Choroid plexus epithelial cell (primary cell): ENCODE data around the gene TJP1.

Experiments used
- DNase-seq: peaks from one replicate; pipeline ENCODE4 v3.0.0-alpha.2; 2010; ENCODE audit warnings: low read depth
- H3K4me3 ChIP-seq: 2 replicates; pipeline ENCODE4 v1.5.1; 2011; ENCODE audit warnings: low read depth, mild to moderate bottlenecking, control low read depth, low read length, moderate library complexity
- CTCF ChIP-seq: conservative IDR thresholded peaks from 2 replicates; pipeline ENCODE4 v1.5.1; 2011; ENCODE audit warnings: low read depth, mild to moderate bottlenecking, control low read depth, inconsistent platforms, low read length, moderate library complexity

TJP1 gene

GRCh38 chr15:29687939-29688505 is 134.2 kb downstream of the TJP1 start:
- H3K4me3 ChIP-seq: no peak overlapping the region
- TF ChIP-seq CTCF: no peak
- no peak for DNase-seq

DNA sequence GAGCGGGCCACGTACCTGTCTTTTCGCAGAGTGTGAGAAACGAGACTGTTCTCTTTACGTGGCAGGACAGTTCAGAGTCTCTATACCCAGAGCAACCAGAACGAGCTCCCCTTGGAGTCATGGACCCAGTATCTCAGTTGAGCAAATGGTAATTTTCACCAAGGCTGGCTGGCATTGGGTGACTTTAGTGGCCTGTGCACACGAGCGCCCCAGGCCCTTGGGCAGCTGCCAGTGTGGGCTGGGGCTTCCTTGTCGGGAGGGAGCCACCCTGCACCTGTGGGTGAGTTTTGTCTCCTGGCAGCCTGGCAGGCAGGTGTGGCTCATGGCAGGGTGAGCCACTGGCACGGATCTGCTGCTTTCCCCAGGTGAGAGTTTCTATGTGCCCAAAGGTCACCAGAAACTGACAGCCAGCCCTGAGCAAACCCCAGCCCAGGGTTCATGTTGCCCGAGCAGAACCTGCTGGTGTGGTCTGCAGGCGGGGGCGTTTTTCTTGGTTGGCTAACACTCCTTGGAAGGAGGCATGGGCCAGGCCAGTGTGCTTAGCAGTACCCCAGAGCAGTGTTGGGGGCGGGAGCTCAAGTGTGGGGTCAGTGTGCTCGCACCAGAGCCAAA is 135.0 kb downstream of the TJP1 start:
- no peak overlapping the region for H3K4me3 ChIP-seq
- no peak for DNase-seq
- TF ChIP-seq CTCF: no peak

- DNase-seq: no peak
- no peak for TF ChIP-seq CTCF
- H3K4me3 ChIP-seq: no peak overlapping the region
These were observed 135.6 kb downstream of the TJP1 start for GRCh38 chr15:29686445-29687203.

DNA sequence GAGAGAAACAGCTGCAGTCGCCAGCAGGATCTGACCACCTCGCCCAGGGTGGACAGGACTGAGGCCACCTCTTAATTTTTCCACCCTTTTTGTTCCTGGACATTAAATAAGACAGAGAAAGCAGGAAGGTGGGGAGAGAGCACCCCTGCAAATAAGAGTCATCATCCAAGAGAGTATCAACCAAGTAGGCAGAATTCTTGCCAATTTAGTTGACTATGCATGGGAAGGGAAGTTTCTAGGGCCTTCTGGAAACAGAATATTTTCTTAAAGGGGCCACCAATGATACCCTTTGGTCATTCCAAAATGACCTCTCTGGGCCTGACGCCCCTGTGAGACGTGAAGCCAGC is 136.2 kb downstream of the TJP1 start:
- TF ChIP-seq CTCF: no peak
- no peak overlapping the region for H3K4me3 ChIP-seq
- DNase-seq: no peak

DNA sequence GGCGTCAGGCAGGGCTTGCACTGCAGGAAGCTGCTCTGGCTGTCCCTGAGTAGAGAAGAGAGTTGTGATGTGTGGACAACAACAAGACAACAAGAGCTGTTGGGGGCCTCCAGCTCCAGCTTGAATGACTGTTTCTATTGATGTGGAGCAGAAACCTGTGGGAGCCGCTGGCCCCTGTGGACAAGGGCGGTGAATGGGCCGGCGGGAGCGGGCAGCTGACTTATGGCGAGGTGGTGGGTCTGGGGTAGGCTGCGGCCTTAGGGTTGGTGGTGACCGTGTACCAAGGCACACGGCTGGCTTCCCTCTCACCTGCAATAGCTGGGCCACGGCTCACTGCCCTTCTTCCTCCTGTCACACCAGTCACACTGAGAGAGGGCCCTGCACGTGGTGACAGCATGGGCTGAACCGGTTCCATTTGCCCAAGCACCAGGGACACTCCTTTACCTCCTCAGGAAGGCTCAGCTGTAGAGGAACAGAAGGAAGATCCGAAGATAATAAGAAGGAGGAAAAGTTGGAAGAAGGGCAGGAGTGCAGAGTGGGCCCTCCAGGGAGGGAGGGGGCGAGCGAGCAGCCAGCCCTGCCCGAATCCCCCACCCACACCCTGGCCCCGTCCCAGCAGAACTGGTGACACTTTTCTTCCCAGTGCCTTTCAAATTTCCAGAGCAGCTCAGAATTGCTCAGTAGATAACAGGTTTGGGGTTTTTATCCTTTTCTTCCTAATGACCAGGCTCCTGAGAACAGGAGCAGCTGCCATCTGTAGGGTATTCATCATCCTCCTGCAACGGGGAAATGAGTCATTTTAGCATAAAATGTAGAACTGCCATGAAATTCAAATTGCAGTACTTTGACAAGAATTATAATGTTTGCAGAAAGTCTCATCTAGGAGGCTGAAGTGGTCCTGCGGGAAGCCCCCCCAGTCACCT is 136.9 kb downstream of the TJP1 start:
- no peak for DNase-seq
- no peak overlapping the region for H3K4me3 ChIP-seq
- TF ChIP-seq CTCF: no peak

DNA sequence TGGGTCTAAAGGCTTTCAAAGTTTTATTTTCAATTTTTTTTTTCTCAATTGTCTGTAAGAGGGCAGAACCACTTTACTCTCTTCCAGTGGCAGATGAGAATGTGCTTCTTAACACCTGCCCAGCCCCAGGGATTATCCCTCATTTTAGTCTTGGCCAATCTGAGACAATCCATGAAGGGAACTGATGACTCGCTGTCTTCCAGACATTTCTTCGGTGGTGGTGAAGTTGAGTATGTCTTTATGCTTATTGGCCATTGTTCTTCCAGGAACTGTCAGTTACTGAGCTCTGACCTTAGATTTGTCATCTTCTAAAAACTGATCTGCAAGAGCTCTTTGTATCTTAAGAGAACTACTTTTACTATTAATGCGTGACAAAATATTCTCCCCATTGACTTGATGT is 139.5 kb downstream of the TJP1 start:
- no peak for TF ChIP-seq CTCF
- H3K4me3 ChIP-seq: no peak overlapping the region
- no peak for DNase-seq
